Activated CD8-positive, alpha-beta memory T cell treated with anti-CD3 and anti-CD28 coated beads for 4 hours (primary cell): ENCODE data around the gene ULK2.
"Not testable (repeated sequence)": the region's sequence is repeated elsewhere in the genome, so short reads cannot be mapped to it uniquely, and the experiment has no call there.

Experiments
- DNase-seq, 2 donors: peaks; one replicate each; pipeline ENCODE4 v3.0.0-alpha.2; 2020; ENCODE audit warnings: low read depth in 2 of 2

ULK2 gene

DNA sequence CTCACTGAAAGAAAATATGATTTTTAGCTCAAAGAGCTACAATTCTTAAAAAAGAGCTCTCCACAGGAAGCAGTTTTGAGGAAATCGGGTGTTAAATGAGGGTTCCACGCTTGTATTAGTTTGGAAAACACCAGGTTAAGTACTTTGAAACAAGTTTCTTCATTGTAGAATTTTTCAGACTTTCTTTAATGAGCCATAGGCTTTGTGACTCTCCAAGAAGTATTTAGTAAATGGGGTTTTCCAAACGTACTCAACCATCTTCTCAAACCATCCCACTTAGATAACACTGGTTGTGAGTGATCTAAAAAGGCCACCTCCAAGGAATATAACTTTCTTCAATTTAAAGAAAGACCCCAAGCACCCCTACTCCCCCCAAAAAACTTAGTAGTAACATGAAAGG lies 2.7 kb downstream of the ULK2 start:
- no peak for DNase-seq

DNA sequence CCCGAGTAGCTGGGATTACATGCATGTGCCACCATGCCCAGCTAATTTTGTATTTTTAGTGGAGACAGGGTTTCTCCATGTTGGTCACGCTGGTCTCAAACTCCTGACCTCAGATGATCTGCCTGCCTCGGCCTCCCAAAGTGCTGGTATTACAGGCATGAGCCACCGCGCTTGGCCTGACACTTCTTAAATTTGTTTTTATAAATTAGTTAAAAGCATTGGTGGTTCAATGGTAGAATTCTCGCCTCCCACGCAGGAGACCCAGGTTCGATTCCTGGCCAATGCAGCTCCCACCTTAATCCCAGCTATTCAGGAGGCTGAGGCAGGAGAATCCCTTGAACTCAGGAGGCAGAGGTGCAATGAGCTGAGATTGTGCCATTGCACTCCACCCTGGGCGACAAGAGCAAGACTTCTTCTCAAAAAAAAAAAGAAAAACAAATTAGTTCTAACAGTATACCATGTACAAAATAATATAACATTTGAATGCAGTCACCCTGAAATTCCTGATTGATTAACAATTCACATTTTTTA lies 7.0 kb downstream of the ULK2 start:
- DNase-seq: not testable (repeated sequence)

GRCh38 chr17:19857640-19858039 lies 10.1 kb downstream of the ULK2 start:
- no peak for DNase-seq

DNA sequence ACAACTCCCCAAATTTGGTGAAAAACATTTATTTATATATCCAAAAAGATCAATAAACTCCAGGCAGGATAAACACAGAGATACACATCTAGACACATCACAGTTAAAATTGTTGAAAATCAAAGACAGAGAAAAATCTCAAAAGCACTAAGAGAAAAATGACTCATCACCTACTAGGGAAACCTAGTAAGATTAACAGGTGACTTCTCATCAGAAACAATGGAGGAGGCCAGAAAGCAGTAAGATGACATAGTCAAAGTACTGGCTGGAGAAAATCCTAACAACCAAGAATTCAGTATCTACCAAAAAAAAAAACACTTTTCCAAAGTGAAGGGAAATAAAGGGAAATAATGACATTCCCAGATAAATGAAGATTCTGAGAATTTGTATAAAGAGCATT lies 33.8 kb downstream of the ULK2 start:
- no peak for DNase-seq

GRCh38 chr17:19830061-19830460 lies 37.7 kb downstream of the ULK2 start:
- DNase-seq: no peak

- DNase-seq: no peak
These were observed 55.3 kb downstream of the ULK2 start for GRCh38 chr17:19812407-19812806.

DNA sequence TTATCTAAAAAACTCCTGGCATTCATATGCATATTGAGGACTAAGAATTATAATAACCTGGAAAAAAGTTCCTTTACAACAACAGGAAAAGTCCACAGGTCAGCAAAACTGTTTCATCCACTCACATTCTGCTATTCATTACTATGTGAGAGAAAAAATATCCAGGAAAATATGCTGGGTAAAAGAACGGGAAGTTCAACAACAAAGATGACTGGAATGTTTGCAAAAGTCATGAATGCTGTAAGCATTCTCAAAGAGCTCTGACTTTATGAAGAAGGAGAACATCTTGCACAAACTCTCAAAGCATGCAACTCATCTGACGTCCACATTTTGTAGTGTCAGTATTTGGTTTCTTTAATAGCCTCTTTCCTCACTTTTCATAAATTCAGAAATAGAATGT lies 62.7 kb downstream of the ULK2 start:
- DNase-seq: no peak

DNA sequence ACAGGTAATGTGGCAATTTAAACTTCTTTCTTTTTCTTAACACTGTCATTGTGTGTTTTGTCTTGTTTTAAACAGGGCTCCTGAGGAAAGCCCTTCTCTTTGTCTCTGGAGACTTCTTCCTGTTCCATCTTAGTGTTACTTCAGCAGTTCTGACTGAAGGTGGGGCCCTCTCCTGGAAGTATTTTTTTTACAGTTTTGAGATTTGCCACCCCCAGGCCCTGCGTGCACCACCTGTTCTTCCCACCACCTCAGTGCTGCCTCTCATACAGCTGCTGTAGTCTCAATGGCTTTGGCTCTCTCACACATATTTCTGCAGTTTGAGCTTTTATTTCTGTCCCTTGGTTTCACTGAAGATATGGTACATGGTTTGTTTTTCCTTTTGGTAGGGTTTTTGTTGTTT lies 67.2 kb downstream of the ULK2 start:
- no peak for DNase-seq

DNA sequence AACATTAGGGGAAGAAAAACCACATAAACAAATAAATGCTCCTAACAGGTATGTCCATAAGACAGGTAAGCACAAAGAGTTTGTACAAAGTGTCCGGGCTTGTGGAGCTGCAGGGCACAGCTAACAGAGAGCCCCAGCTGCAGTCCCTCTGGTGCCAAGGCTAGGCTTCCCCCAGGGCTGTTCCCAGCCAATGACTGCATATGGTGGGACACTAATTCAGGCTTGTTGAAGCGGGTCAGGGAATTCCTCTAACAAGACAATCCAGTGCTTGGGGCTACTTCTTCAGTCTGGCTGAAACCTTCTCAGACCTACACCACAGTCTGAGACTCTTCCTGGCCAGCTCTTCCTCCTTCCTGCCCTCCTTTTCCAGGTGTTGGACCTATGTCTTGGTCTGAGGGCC lies 67.9 kb downstream of the ULK2 start:
- DNase-seq: no peak

DNA sequence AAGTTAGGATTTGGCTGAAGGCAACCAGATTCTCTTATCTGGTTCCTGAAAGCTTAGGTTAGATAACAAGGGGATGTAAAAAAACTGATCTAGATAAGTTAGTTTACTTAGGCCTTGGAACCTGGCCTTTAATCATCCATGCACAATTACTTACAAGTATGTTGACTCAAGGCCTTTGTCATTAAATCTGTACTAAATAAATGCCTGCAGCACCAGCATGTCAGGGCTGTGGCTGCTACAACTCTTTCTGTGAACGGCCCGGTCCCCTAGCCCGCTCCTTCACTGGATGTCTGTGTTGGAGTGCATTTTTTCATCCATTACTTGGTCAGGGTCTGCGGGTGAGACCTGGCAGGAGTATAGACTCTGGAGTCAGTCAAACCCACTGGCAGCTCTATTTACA lies 71.3 kb downstream of the ULK2 start:
- no peak for DNase-seq

- no peak for DNase-seq
These were observed 75.7 kb downstream of the ULK2 start for GRCh38 chr17:19791918-19792550.

- no peak for DNase-seq
These were observed 79.9 kb downstream of the ULK2 start for GRCh38 chr17:19787733-19788357.

GRCh38 chr17:19785854-19786253 lies 81.9 kb downstream of the ULK2 start:
- DNase-seq: no peak

GRCh38 chr17:19781488-19782458 lies 86.0 kb downstream of the ULK2 start:
- DNase-seq: no peak

DNA sequence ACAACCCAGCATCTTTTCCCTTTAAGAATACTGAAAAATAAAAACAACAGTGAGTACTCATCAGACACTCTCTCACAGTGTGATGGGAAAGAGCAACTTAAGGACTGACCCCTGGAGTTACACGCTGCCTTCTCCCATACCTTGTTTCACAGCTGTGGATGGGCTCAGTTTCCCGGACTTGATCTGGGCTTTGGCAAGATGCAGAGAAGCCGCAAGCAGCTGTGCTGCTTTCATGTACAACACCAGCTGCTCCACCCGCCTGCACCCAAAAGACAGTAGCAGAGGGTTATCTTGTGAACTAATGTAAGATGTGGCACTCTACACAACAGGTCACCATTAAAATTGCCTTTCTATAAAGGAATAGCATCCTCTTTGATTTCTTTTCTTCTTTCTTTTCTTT lies 86.9 kb downstream of the ULK2 start:
- DNase-seq: no peak

DNA sequence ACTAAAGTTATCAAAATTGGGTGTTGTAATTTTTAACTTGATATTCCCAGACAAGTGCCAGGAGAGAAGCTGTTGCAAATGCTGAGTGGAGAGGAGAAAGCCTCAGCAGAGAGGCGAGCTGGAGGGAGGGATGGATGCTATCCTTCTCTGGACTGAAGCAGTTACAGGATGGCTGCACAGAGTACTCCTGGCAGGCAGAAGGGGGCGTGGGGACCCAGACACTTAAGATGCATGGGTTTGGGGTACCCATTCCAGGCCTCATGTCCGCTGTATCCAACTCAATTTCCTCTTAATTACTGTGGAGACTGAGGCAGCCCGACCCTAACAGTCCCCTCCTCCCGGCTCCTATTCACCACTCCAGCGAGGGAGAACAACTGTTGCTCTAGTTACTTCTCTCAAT lies 94.2 kb downstream of the ULK2 start:
- no peak for DNase-seq

GRCh38 chr17:19771971-19772630 lies 95.6 kb downstream of the ULK2 start:
- no peak for DNase-seq

DNA sequence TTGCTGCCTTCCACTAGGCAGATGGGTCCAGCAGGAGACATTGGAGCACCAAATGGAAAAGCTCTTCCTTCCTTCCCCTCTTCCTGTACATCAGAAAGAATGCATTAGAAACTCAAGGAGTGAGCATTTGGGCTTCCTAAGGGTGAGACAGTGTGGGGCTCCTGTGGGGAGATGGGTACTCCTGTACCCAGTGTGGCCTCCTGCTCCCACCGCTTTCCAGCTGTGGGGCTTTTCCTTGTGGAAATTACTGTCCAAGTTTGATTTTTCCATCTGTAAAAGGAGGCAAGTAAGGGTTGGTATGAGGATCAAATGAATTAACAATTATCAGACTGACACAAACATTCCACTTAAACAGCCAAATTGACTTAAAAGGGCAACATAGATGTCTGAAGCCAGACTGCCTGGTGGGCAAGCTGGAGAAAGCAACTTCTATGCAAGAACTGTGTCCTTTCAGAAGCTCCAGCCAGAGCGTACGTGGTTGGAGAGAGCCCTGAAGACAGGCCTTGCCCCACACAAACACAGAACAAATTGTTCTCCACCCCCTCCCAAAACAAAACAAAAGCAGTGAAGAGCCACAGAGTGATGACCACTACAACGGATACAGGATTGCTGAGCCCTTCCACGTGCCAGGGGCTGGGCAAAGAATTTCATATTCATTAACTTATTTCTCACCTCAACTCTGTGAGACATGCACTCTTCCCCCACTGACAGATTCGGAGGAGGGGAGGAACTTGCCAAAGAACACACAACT lies 96.6 kb downstream of the ULK2 start:
- no peak for DNase-seq

DNA sequence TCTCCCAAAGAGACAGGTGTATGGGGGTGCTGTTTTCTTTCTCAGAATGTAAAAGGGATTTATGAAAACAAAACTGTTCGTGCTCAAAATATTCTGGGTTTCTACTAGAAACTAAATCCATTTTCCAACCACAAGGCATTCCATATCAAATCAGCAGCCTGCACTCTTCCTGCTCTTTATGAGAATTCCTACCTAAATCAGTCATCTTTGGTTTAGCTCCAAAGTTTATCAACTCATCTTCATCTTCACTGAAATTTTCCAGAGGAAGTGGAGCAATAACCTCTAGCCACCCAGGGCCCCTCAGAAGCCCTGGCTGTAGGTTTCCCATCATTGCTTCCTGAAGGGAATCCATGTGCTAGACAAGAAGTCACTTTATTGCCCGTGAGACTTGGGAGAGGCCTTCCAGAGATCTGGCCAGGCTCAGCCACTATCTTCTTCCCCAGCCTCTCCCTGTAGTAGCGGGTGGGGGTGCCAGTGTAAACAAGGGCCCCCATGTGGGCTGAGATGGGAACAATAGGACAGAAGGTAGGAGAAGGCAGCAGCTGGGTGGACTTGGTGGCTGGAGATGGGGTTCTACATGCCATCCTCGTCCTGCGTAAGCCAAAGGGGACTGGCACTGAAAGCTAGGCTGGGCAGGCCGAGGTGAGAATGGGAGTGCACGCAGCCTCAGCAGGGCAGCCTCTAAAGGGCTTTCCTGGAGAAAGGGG lies 97.6 kb downstream of the ULK2 start:
- no peak for DNase-seq

DNA sequence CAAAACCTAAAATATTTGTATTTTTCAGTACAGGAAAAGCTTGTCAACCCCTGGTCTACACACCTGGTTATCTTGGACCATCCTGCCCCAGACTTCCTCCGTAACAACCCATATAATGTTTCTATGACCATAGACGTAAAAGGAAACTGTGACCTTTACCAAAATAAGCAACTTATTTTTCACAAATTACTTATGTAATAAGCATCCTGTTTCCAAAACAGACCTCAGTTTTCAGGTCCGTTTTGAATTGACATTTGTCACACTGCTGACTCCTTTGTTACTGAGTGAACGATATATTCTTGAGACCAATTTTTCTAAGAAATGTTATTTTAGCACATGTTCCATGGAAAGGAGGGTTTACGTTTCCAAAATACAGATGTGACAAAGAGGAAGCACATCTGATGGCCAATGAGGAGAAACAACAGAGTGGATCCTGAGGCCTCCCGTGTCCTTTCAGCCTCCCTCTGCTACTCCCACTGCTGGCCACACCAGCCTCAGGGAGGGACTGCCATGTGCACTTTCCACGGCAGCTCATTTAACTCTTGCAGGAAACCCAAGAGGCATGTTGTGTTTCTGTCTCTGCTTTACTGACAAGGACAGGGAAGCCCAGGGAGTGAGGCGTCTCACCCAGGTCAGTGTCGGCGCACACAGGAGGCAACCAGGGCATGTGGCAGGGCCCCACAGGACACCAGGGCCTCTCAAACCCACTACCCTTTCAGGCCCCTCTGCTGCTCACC lies 99.5 kb downstream of the ULK2 start:
- no peak for DNase-seq
